Epidermal melanocyte (primary cell): ENCODE data around the gene LYL1.
"Not testable (repeated sequence)": the region's sequence is repeated elsewhere in the genome, so short reads cannot be mapped to it uniquely, and the experiment has no call there.

Source experiments
- DNase-seq: peaks from one replicate; pipeline ENCODE4 v3.0.0; 2011; ENCODE audit warnings: low spot score; ENCODE audit not compliant: insufficient read length

Gene LYL1

GRCh38 chr19:13102666-13103580, at the start of gene LYL1:
TSS of gene LYL1 (minus strand) at chr19:13102858. CDS start at chr19:13101171, 1,687 bp downstream.
- DNase-seq, result peak; percentile 76

- DNase-seq, result peak; percentile 93
Measured at GRCh38 chr19:13151605-13152355, 49.1 kb upstream of the LYL1 start.

DNA sequence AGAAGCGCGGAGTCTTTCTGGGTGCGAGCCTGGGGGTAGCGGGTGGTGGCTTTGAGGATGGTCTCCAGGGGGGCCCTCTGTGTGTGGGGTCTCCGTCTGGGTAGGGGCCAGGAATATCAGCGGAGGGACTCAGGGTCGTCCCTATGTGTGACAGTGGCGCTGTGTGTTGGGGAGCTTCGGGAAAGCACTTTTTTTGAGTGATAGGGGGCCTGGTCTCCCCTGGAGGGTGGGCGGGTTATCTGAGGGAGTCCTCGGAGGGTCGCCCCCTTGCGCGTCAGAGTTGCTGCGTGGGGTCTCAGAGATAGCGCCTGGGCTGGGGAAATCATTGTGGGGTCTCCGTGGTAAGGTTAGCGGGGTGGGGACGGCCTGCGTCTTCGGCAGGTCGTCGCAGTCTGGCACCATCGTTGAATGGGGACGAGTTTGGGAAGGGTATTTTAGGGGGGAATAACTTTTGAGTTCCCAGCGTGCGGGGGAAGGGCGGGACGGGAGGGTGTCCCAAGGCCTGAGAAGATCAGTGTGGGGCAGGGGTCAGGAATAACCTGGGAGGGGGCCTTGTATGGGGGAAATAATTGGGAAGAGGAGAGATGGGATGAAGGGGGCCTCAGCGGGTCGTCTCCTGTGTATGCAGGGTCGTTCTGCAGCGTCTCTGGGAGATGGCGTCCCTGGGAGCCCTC, 48.4 kb upstream of the LYL1 start:
- no peak for DNase-seq

GRCh38 chr19:13150187-13150930, 47.7 kb upstream of the LYL1 start, which contains the start of the genes IER2 and STX10:
TSS of gene IER2 (plus strand) at chr19:13150411. CDS start at chr19:13153187, 2,776 bp downstream.
TSS of gene STX10 (minus strand) at chr19:13150375. CDS start at chr19:13150173, 202 bp downstream.
- DNase-seq, result peak; percentile 92

- no peak for DNase-seq
Measured at GRCh38 chr19:13149628-13150186, 47.0 kb upstream of the LYL1 start.

- not testable (repeated sequence) for DNase-seq
Measured at GRCh38 chr19:13149173-13149627, 46.5 kb upstream of the LYL1 start.

DNA sequence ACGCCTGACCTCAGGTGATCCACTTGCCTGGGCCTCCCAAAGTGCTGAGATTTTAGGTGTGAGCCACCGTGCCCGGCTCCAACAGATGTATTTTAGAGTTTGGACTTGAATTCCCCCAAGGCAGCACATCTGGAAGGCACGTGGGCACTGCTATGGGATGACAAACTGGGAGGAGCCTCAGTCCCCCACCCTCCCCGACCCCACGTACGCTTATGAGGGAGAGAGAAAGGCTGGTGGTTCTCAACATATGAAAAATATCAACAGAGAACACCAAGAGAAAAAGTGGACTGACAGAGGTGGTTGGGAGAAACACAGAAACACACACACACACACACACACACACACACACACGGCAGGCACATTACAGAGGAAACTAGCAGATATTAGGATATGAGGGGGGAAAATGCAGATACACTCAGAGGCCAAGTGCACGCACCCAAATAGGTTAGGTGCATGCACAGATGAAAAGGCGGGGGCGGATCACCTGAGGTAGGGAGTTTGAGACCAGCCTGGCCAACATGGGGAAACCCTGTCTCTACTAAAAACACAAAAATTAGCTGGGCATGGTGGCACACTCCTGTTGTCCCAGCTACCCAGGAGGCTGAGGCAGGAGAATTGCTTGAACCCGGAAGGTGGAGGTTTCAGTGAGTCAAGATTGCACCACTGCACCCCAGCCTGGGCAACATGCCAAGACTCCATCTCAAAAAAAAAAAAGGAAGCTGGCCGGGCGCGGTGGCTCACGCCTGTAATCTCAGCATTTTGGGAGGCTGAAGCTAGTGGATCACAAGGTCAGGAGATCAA, 44.3 kb upstream of the LYL1 start:
- DNase-seq, result no peak

DNA sequence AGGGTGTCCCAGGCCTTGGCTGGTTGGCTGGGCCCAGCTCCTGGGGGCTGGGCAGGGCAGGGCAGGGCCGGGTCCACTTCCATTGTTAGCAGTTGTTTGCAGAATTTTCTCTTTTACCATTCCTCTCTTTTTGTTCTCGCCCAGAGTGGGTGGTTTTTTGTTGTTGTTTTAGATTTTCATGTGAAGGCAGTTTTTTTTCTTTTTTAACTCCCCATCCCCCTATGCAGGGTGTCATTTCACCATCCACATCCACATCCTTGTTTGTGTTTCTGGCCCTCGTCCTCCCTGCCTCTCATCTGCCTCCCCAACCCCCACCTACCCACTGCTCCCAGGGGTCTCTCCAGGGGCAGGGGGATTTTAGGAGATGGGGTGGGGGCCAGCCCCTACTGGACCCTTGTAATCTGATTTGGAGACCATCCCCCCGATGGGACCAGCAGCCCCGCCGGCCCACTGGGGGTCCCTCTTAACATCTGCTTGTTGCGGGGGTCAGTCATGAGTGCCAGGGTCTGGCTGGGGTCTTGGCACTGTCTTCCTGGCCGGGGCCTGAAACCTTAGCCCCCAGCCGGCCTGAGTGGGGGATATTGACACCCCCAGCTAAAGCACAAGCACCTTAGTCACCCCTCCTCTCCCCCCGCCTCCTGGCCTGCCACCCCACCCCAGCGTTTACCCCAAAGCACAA, 37.1 kb upstream of the LYL1 start:
- DNase-seq, result no peak

DNA sequence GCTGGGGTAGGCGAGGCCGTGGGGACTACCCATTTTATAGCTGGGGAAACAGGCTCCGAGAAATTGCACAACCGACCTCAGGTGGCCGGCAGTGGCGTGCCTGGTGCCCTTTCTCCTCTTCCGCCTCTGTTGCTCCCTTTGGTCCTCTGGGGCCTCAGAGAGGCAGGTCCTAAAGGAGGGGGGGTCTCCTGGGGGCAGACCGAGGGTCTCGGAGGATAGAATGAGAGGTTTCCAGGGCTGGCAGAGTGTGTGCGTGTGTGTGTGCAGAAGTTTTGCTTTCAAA, 36.2 kb upstream of the LYL1 start:
- no peak for DNase-seq

GRCh38 chr19:13138171-13138915, 35.7 kb upstream of the LYL1 start:
- no peak for DNase-seq

DNA sequence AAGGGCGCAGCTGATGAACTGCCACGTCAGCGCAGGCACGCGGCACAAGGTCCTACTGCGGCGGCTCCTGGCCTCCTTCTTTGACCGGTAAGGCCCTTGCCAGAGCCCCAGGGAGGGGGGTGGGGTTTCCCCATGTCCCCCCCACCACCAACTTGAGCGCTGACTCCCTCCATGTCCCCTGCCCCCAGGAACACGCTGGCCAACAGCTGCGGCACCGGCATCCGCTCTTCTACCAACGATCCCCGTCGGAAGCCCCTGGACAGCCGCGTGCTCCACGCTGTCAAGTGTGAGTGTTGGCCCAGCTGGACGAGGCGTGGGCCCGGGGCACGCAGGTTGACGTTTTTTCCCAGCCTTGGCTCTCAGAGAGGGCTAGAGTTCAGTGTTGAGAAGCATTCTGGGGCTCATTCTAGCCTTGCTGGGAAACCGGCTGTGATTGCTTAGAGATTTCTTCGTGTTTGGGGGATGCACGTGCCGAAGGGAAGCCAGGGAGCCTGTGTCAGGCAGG, 34.7 kb upstream of the LYL1 start:
- DNase-seq, result no peak

DNA sequence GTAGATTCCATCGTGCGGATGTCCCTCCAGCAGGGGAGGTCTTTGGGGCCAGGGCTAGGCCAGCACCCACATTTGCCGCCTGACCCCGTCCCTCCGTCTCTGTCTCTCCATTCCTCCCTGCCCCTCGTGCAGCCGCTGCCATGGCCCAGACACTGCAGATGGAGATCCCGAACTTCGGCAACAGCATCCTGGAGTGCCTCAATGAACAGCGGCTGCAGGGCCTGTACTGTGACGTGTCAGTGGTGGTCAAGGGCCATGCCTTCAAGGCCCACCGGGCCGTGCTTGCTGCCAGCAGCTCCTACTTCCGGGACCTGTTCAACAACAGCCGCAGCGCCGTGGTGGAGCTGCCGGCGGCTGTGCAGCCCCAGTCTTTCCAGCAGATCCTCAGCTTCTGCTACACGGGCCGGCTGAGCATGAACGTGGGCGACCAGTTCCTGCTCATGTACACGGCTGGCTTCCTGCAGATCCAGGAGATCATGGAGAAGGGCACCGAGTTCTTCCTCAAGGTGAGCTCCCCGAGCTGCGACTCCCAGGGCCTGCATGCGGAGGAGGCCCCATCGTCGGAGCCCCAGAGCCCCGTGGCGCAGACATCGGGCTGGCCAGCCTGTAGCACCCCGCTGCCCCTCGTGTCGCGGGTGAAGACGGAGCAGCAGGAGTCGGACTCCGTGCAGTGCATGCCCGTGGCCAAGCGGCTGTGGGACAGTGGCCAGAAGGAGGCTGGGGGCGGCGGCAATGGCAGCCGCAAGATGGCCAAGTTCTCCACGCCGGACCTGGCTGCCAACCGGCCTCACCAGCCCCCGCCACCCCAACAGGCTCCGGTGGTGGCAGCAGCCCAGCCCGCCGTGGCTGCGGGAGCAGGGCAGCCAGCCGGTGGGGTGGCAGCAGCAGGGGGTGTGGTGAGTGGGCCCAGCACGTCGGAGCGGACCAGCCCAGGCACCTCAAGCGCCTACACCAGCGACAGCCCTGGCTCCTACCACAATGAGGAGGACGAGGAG, 32.7 kb upstream of the LYL1 start:
- no peak for DNase-seq

DNA sequence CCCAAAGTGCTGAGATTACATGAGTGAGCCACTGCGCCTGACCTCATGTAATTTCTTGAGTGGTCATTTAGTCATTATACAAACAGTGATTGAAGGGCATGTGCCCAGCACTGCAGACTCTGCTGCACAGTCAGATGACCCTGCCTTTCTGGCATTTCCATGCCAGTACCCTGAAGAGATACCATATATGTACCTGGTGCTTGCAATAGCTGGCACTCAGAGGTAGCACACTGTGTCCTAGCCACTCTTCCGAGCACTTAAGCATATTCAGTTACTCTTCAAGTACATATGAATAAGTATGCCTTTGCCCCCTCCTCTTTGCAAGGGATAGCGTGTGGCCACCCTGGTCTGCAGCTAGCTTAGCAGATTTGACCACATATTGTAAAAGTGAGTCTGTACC, 32.0 kb upstream of the LYL1 start:
- DNase-seq, result no peak

DNA sequence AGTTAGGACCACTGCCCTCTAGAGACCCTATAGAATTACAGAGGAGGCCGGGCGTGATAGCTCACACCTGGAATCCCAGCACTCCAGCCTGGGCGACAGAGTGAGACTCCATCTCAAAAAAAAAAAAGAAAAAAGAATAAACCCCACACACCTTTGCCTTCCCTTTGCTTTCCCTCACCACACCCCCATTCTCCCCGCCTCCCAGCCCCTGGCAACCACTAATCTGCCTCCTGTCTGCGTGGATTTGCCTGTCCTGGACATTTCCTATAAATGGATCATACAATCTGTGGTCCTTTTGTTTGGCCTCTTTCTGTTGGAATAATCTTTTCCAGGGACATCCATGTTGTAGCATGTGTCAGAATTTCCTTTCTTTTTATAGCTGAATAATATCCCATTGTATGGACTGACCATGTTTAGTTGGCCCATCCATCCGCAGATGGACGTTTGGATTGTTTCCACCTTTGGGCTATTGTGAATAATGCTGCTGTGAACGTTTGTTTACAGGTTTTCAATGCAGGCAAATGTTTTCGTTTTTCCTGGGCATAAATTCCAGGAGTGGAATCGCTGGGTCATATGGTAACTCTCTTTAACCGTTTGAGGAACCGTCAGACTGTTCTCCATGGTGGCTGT, 30.7 kb upstream of the LYL1 start:
- no peak for DNase-seq

DNA sequence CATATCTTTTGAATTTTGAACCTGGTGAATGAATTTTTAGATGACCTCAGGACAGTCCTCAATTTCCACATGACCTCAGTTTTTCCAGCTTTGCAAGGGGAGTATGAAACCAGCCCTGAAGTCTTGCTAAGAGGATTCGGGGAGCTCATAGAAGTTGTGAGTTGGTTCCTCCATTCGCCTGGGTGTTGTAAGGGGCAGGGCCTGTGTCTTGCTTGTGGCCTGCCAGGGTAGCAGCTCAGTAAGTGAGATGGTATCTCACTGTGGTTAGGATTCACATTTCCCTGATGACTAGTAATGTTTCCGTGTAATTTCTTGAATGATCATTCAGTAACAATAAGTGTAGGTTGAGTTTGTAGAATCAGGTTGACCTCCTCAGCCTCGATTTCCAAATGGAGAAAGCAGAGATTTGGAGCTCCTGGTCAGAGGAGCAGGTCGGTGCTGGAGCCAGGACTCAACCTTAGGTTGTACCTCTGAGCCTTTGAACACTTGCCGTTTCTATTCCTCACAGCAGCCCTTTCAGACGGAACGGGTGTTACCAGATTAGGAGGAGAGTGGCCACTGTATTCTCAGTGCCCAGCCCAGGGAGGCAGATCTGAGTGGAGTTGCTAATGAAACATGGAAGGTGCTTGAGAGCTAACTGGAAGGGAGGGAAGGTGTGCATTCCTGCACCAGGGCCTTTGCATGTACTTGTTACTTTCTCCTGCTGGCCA, 30.0 kb upstream of the LYL1 start:
- DNase-seq, result no peak

GRCh38 chr19:13130886-13131490, 28.3 kb upstream of the LYL1 start:
- DNase-seq, result no peak
